ENCODE data around the gene DPP7. TPM values are rescaled to one million over a fixed set of nuclear protein-coding genes. Genes with fewer than 3 reads are reported as not detected.

The DPP7 gene
- 100 to 1,000 TPM in 1 of 2 donors, 10 to 100 TPM in 1; 90.4 to 129 TPM for polyA plus RNA-seq

DNA sequence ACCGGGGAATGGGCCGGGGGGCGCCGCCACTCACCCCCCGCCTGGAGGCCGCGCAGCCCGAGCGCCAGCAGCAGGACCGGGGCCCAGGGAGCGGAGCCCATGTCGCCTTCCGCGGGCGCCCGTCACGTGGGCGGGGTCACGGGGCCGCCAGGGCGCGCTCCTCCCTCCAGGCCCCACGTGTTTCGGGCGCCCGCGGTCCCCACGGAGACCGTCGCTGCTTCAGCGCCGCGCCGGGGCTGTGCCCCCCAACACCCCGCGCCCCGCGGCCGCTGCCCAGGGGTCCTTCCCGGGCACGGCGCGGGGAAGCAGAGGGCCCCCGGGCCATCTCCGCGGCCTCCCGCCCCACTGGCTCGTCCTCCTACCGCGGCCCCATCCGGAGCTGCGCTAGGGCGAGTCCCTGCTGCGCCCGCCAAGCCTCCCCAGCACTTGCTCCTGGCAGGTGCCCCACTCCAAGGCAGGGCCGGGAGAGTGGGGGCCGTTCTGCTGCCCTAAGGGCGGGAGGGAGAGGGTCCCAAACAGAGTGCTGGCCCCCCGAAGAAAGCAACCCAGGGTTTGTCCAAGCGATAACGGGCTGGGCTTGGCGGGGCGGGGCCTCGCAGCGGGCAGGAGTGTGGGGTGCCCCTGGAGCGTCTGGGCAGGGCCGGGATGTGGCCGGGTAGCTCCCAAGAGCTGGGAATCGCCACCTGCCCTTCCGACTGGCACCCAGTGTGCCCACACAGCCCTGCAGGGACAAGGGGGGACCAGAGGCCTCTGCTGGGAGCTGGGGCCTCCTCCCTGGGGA lies at the start of gene DPP7:
Gene DPP7, minus strand, starts transcription at position 121 of the 781 bp plus-strand sequence. Its CDS starts 20 bp downstream, at position 101.
- peaks cover 7 to 10% of the 10 kb centered on the region in 2 donors for H3K4me1 ChIP-seq (ENCODE audit: control insufficient read depth in 2 of 2, insufficient read depth in 2 of 2, low read length in 1 of 2)
- H3K4me3 ChIP-seq (ENCODE audit: low read depth in 1 of 2, low read length in 2 of 2): peak within 1 kb of the TSS; percentile 39 to 73
- no peak within 1 kb of the TSS for H3K27ac ChIP-seq (ENCODE audit: low read depth in 2 of 2, low read length in 1 of 2)
- H3K27me3 ChIP-seq (ENCODE audit: control insufficient read depth in 1 of 2, insufficient read depth in 2 of 2, low read length in 2 of 2): no peaks in the 10 kb centered on the region
- peaks cover 8 to 28% of the 10 kb centered on the region in 2 donors for H3K36me3 ChIP-seq (ENCODE audit: control insufficient read depth in 2 of 2, insufficient read depth in 2 of 2, low read length in 1 of 2)
- no peaks in the 10 kb centered on the region for H3K9me3 ChIP-seq (ENCODE audit: control insufficient read depth in 2 of 2, insufficient read depth in 1 of 2, low read depth in 1 of 2, low read length in 1 of 2)
- 2 to 3% methylated on average over 42 to 70 of the region's 70 CpGs for WGBS, 2 donors

DNA sequence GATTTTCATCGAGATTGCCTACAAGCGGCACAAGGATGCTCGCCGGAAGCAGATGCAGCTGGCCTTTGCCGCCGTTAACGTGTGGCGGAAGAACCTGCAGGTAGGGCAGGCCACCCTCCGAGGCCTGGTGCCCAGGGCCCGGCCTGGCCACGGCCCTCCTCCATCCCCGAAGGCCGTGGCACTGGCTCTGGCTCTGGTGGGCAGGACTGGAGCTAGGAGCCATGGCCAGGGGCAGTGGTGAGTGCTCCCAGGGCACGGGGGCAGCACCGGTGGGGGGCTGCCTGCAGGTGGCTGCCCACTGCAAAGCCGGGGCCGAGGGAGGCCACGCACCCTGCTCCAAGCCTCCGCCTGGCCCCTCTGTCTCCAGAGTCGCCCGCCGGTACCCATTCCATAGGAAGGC lies 49.3 kb upstream of the DPP7 start:
- peaks cover 8 to 10% of the 10 kb centered on the region in 2 donors for H3K4me1 ChIP-seq (ENCODE audit: control insufficient read depth in 2 of 2, insufficient read depth in 2 of 2, low read length in 1 of 2)
- no peaks in the 10 kb centered on the region for H3K36me3 ChIP-seq (ENCODE audit: control insufficient read depth in 2 of 2, insufficient read depth in 2 of 2, low read length in 1 of 2)
- H3K27me3 ChIP-seq (ENCODE audit: control insufficient read depth in 1 of 2, insufficient read depth in 2 of 2, low read length in 2 of 2): peaks cover 11 to 47% of the 10 kb centered on the region in 2 donors
- H3K4me3 ChIP-seq (ENCODE audit: low read depth in 1 of 2, low read length in 2 of 2): no peak overlapping the region
- 82 to 84% methylated on average over 18 to 22 of the region's 22 CpGs for WGBS, 2 donors
- H3K9me3 ChIP-seq (ENCODE audit: control insufficient read depth in 2 of 2, insufficient read depth in 1 of 2, low read depth in 1 of 2, low read length in 1 of 2): no peaks in the 10 kb centered on the region
- H3K27ac ChIP-seq (ENCODE audit: low read depth in 2 of 2, low read length in 1 of 2): no peak overlapping the region

DNA sequence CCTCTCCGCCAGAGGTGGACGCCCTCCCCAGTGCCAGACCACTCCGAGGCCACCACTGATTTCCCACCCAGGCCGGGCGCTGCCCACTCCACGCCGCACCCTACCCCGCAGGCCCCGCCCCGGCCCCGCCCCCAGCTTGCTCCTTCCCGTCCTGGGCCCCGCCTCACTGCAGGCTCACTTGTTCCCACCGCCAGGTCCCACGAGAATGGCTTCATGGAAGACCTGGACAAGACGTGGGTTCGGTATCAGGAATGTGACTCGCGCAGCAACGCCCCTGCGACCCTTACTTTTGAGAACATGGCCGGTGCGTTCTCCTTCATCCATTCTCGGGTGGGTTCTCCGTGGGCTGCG lies 48.8 kb upstream of the DPP7 start:
- Histone ChIP-seq H3K27ac (ENCODE audit: low read depth in 2 of 2, low read length in 1 of 2) (no peak overlapping the region), H3K4me3 (ENCODE audit: low read depth in 1 of 2, low read length in 2 of 2) (peak overlapping the region; percentile 1 to 32), H3K27me3 (ENCODE audit: control insufficient read depth in 1 of 2, insufficient read depth in 2 of 2, low read length in 2 of 2) (peaks cover 11 to 46% of the 10 kb centered on the region in 2 donors), H3K36me3 (ENCODE audit: control insufficient read depth in 2 of 2, insufficient read depth in 2 of 2, low read length in 1 of 2) (no peaks in the 10 kb centered on the region), H3K9me3 (ENCODE audit: control insufficient read depth in 2 of 2, insufficient read depth in 1 of 2, low read depth in 1 of 2, low read length in 1 of 2) (no peaks in the 10 kb centered on the region), H3K4me1 (ENCODE audit: control insufficient read depth in 2 of 2, insufficient read depth in 2 of 2, low read length in 1 of 2) (peaks cover 6 to 7% of the 10 kb centered on the region in 2 donors)
- 27 to 32% methylated on average over 26 of the region's 26 CpGs for WGBS, 2 donors

DNA sequence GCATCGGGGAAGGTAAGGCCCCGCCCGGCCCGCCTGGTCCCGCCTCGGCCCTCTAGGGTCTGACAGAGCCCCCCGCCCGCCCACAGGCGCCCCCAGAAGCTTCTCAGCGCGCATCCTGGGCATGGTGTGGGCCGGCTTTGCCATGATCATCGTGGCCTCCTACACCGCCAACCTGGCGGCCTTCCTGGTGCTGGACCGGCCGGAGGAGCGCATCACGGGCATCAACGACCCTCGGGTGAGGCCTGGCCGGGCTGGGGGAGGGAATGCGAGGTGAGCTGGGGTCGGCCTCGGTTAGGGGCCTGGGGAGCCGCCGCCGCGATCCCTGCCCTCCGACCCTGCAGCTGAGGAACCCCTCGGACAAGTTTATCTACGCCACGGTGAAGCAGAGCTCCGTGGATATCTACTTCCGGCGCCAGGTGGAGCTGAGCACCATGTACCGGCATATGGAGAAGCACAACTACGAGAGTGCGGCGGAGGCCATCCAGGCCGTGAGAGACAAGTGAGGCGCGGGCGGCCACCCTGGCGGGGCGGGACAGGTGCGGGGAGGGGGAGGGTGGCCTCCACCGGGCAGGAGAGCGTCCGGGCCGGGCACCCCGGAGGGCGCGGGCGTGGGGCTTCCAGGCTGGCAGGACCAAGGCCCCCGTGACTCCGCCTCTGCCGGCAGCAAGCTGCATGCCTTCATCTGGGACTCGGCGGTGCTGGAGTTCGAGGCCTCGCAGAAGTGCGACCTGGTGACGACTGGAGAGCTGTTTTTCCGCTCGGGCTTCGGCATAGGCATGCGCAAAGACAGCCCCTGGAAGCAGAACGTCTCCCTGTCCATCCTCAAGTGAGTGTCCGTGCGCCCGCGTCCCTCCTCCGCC lies 48.2 kb upstream of the DPP7 start:
- peaks cover 11 to 41% of the 10 kb centered on the region in 2 donors for H3K27me3 ChIP-seq (ENCODE audit: control insufficient read depth in 1 of 2, insufficient read depth in 2 of 2, low read length in 2 of 2)
- H3K4me1 ChIP-seq (ENCODE audit: control insufficient read depth in 2 of 2, insufficient read depth in 2 of 2, low read length in 1 of 2): peaks cover 2 to 6% of the 10 kb centered on the region in 2 donors
- no peaks in the 10 kb centered on the region for H3K9me3 ChIP-seq (ENCODE audit: control insufficient read depth in 2 of 2, insufficient read depth in 1 of 2, low read depth in 1 of 2, low read length in 1 of 2)
- peak overlapping the region; percentile 1 to 32 for H3K4me3 ChIP-seq (ENCODE audit: low read depth in 1 of 2, low read length in 2 of 2)
- no peak overlapping the region for H3K27ac ChIP-seq (ENCODE audit: low read depth in 2 of 2, low read length in 1 of 2)
- 6 to 13% methylated on average over 59 to 74 of the region's 74 CpGs for WGBS, 2 donors
- H3K36me3 ChIP-seq (ENCODE audit: control insufficient read depth in 2 of 2, insufficient read depth in 2 of 2, low read length in 1 of 2): no peaks in the 10 kb centered on the region

DNA sequence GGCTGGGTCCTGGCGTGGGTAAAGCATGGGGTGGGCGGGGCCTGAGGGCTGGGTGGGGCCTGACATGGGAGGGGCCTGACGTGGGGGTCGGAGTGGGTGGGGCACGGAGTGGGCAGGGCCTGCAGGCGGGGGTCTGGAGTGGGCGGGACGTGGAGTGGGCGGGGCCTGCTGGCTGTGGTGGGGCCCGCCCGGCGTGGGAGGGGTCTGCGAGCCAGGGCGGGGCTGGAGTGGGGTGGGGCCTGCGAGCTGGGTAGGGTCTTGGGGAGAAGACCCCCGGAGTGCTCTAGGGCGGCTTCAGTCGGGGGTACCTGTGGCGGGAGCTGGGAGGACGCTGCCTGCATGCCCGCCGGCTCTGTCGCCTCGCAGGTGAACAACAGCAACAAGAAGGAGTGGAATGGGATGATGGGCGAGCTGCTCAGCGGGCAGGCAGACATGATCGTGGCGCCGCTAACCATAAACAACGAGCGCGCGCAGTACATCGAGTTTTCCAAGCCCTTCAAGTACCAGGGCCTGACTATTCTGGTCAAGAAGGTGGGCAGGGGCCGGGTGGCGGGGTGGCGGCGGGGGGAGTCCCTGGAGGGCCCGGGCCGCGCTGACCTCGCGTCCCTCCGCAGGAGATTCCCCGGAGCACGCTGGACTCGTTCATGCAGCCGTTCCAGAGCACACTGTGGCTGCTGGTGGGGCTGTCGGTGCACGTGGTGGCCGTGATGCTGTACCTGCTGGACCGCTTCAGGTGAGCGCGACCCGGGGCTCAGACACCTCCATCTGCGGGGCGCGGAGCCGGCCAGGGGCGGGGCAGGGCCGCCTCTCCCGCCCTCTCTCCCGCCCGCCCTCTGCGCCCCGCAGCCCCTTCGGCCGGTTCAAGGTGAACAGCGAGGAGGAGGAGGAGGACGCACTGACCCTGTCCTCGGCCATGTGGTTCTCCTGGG lies 47.3 kb upstream of the DPP7 start:
- H3K36me3 ChIP-seq (ENCODE audit: control insufficient read depth in 2 of 2, insufficient read depth in 2 of 2, low read length in 1 of 2): no peaks in the 10 kb centered on the region
- H3K4me3 ChIP-seq (ENCODE audit: low read depth in 1 of 2, low read length in 2 of 2): no peak overlapping the region
- peaks cover 2 to 6% of the 10 kb centered on the region in 2 donors for H3K4me1 ChIP-seq (ENCODE audit: control insufficient read depth in 2 of 2, insufficient read depth in 2 of 2, low read length in 1 of 2)
- H3K9me3 ChIP-seq (ENCODE audit: control insufficient read depth in 2 of 2, insufficient read depth in 1 of 2, low read depth in 1 of 2, low read length in 1 of 2): peaks cover 0 to 3% of the 10 kb centered on the region in 2 donors
- 5 to 8% methylated on average over 50 to 70 of the region's 71 CpGs for WGBS, 2 donors
- no peak overlapping the region for H3K27ac ChIP-seq (ENCODE audit: low read depth in 2 of 2, low read length in 1 of 2)
- peaks cover 10 to 38% of the 10 kb centered on the region in 2 donors for H3K27me3 ChIP-seq (ENCODE audit: control insufficient read depth in 1 of 2, insufficient read depth in 2 of 2, low read length in 2 of 2)

DNA sequence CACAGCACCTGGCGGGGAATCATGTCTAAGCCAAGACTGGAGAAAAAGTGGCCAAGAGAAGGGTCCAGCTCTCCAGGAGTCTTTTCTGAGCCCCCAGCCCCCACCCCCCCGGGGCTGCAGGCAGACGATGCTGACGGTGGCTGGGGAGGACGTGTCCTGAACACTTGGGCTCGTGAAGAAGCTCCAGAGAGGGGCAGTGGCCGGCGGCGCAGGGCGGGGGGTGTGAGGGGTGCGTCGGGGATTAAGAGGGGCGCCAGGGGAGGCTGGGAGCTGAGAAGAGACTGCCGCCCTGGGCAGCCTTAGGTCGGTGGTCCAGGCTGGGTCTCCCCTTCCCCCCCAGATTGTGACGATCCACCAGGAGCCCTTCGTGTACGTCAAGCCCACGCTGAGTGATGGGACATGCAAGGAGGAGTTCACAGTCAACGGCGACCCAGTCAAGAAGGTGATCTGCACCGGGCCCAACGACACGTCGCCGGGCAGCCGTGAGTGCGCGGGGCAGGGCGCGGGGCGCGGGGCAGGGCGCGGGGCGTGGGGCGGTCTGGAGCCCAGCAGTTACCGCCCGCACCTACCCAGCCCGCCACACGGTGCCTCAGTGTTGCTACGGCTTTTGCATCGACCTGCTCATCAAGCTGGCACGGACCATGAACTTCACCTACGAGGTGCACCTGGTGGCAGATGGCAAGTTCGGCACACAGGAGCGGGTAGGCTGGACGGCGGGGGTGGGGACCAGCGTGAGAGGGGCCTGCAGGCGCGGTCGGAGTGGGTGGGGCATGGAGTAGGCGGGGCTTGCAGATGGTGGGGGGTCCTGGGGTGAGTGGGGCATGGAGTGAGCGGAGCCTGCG lies 46.4 kb upstream of the DPP7 start:
- 25 to 32% methylated on average over 44 to 56 of the region's 56 CpGs for WGBS, 2 donors

DNA sequence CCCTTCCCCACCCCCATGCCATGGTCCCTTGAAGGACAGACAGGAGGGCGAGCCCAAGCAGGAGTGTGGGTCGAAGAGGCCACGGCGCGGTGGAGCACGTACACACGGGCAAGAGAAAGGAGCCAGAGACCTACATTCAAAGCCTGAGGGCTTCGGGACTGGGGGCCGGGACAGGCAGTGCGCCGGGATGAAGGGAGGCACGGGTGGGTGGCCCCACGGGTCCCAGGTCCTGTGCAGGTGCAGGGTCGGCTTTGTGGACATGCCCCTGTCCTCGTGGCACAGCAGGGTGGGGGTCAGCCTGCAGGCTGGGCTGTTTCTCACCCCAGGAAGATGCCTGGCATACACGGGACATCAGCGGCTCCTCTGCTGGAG lies 45.5 kb upstream of the DPP7 start:
- H3K27me3 ChIP-seq (ENCODE audit: control insufficient read depth in 1 of 2, insufficient read depth in 2 of 2, low read length in 2 of 2): peaks cover 3 to 36% of the 10 kb centered on the region in 2 donors
- WGBS, 2 donors: 55 to 58% methylated on average over 17 of the region's 17 CpGs
- peaks cover 0 to 3% of the 10 kb centered on the region in 2 donors for H3K9me3 ChIP-seq (ENCODE audit: control insufficient read depth in 2 of 2, insufficient read depth in 1 of 2, low read depth in 1 of 2, low read length in 1 of 2)
- no peak overlapping the region for H3K27ac ChIP-seq (ENCODE audit: low read depth in 2 of 2, low read length in 1 of 2)
- H3K36me3 ChIP-seq (ENCODE audit: control insufficient read depth in 2 of 2, insufficient read depth in 2 of 2, low read length in 1 of 2): no peaks in the 10 kb centered on the region
- H3K4me1 ChIP-seq (ENCODE audit: control insufficient read depth in 2 of 2, insufficient read depth in 2 of 2, low read length in 1 of 2): peaks cover 2 to 11% of the 10 kb centered on the region in 2 donors
- H3K4me3 ChIP-seq (ENCODE audit: low read depth in 1 of 2, low read length in 2 of 2): no peak overlapping the region

More for the DNA sequence above, 46.4 kb upstream of the DPP7 start:
- no peak overlapping the region for H3K27ac ChIP-seq (ENCODE audit: low read depth in 2 of 2, low read length in 1 of 2)
- peaks cover 2 to 11% of the 10 kb centered on the region in 2 donors for H3K4me1 ChIP-seq (ENCODE audit: control insufficient read depth in 2 of 2, insufficient read depth in 2 of 2, low read length in 1 of 2)
- H3K9me3 ChIP-seq (ENCODE audit: control insufficient read depth in 2 of 2, insufficient read depth in 1 of 2, low read depth in 1 of 2, low read length in 1 of 2): peaks cover 0 to 3% of the 10 kb centered on the region in 2 donors
- H3K27me3 ChIP-seq (ENCODE audit: control insufficient read depth in 1 of 2, insufficient read depth in 2 of 2, low read length in 2 of 2): peaks cover 5 to 34% of the 10 kb centered on the region in 2 donors
- H3K4me3 ChIP-seq (ENCODE audit: low read depth in 1 of 2, low read length in 2 of 2): no peak overlapping the region
- no peaks in the 10 kb centered on the region for H3K36me3 ChIP-seq (ENCODE audit: control insufficient read depth in 2 of 2, insufficient read depth in 2 of 2, low read length in 1 of 2)

DNA sequence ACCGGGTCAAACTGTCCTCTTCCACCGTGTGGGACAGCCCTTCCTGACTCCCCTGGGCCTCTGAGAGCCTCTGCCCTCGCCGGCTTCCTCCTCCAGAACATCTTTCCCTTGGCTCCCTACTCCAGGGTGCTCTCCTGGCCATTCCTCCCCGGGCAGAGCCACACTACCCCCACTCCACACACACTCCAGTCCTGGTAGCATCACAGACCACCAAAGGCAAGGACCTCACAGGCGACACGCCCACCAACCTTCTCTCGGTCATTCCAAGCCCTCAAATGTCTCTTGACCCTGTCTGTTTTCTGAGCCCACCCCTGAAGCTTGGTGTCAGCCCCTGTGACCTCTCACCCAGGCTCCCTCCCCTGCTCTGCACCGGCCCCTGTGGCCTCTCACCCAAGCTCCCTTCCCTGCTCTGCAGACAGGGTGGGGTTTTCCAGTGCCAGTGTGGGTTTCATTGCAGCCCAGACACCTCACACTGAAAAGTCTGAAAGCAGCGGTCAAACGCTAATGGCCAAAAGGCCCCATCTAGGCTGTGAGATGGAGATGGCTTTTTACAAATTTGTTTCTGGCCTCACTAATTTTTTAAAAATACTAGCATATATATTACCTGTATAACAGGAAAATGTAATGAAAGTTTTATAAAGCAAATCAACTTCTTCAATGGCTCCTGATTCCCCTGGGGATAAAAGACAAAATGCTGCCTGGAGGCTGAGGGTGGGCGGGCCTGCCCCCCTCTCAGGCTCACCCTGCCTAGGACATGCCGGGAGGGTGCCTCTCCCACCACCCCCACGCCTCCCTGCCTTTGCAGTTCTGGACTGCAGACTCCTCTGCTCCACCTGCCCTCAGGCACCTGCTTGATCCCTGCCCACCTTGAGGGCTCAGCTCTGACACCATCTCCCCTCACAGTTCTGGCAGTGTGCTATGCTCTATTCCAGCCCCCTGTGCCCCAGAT lies 44.8 kb upstream of the DPP7 start:
- peaks cover 3 to 36% of the 10 kb centered on the region in 2 donors for H3K27me3 ChIP-seq (ENCODE audit: control insufficient read depth in 1 of 2, insufficient read depth in 2 of 2, low read length in 2 of 2)
- WGBS, 2 donors: 34 to 38% methylated on average over 14 of the region's 14 CpGs

More for the DNA sequence above, 44.8 kb upstream of the DPP7 start:
- Histone ChIP-seq H3K27ac (ENCODE audit: low read depth in 2 of 2, low read length in 1 of 2) (no peak overlapping the region), H3K4me3 (ENCODE audit: low read depth in 1 of 2, low read length in 2 of 2) (no peak overlapping the region), H3K36me3 (ENCODE audit: control insufficient read depth in 2 of 2, insufficient read depth in 2 of 2, low read length in 1 of 2) (no peaks in the 10 kb centered on the region), H3K9me3 (ENCODE audit: control insufficient read depth in 2 of 2, insufficient read depth in 1 of 2, low read depth in 1 of 2, low read length in 1 of 2) (peaks cover 0 to 3% of the 10 kb centered on the region in 2 donors), H3K4me1 (ENCODE audit: control insufficient read depth in 2 of 2, insufficient read depth in 2 of 2, low read length in 1 of 2) (peaks cover 2 to 11% of the 10 kb centered on the region in 2 donors)
